ENCODE measurements around the gene ITGA11.

GRCh38 chr15:68283401-68283800 is 148.6 kb downstream of the ITGA11 start:
- TF ChIP-seq ZNF274 (IDR thresholded peaks at IDR 0.05; ENCODE audit: low read depth, low read length) (no peak), YY1 (IDR thresholded peaks at IDR 0.05; ENCODE audit: insufficient read depth, insufficient read length) (no peak)
